Liver (tissue), 9 donors: ENCODE measurements around the gene LRRC46. TPM values are rescaled to one million over a fixed set of nuclear protein-coding genes. Genes with fewer than 3 reads are reported as not detected.

ENCODE experiments used
- DNase-seq: peaks from one replicate; pipeline ENCODE4 v3.0.0-alpha.2; 2017; ENCODE audit warnings: low spot score
- H3K27ac ChIP-seq, 2 donors: one replicate each; pipeline ENCODE4 v1.7.0; 2013; ENCODE audit warnings: inconsistent platforms in 2 of 2, low read length in 2 of 2, control low read depth in 1 of 2, low read depth in 1 of 2, mild to moderate bottlenecking in 1 of 2
- H3K27me3 ChIP-seq, 4 donors: one replicate each; pipeline versions ENCODE4 v1.6.1 to v1.7.0; 2013; ENCODE audit warnings: low read length in 3 of 4, inconsistent platforms in 1 of 4, mild to moderate bottlenecking in 1 of 4, moderate library complexity in 1 of 4; ENCODE audit not compliant: control insufficient read depth in 4 of 4, insufficient read depth in 4 of 4
- H3K36me3 ChIP-seq, 4 donors: one replicate each; pipeline versions ENCODE4 v1.6.1 to v1.7.0; 2013; ENCODE audit warnings: low read length in 3 of 4, mild to moderate bottlenecking in 3 of 4, low read depth in 1 of 4, moderate library complexity in 1 of 4; ENCODE audit not compliant: control insufficient read depth in 4 of 4, insufficient read depth in 3 of 4
- H3K4me1 ChIP-seq, 4 donors: one replicate each; pipeline versions ENCODE4 v1.6.1 to v1.7.0; 2013; ENCODE audit warnings: low read length in 3 of 4, mild to moderate bottlenecking in 3 of 4, moderate library complexity in 1 of 4; ENCODE audit not compliant: control insufficient read depth in 4 of 4, insufficient read depth in 4 of 4
- H3K4me3 ChIP-seq, 3 donors: one replicate each; pipeline versions ENCODE4 v1.6.1 to v1.7.0; 2013; ENCODE audit warnings: low read length in 3 of 3, control low read depth in 1 of 3, low read depth in 1 of 3, mild to moderate bottlenecking in 1 of 3
- H3K9ac ChIP-seq, 2 donors: one replicate each; pipeline ENCODE4 v1.7.0; 2013; ENCODE audit warnings: low read length in 2 of 2, mild to moderate bottlenecking in 2 of 2, moderate library complexity in 2 of 2, control low read depth in 1 of 2, low read depth in 1 of 2
- H3K9me3 ChIP-seq, 4 donors: one replicate each; pipeline versions ENCODE4 v1.6.1 to v1.7.0; 2013; ENCODE audit warnings: low read length in 3 of 4; ENCODE audit not compliant: control insufficient read depth in 4 of 4
- EGR1 ChIP-seq, 2 donors: IDR thresholded peaks; 2 replicates each; pipeline ENCODE4 v1.6.1; 2016 to 2018; ENCODE audit warnings: antibody characterized with exemption in 2 of 2, low read depth in 2 of 2
- FOXA1 ChIP-seq: IDR thresholded peaks from 2 replicates; pipeline ENCODE4 v1.6.1; 2016; ENCODE audit warnings: antibody characterized with exemption
- HNF4A ChIP-seq, 2 donors: conservative IDR thresholded peaks; 2 replicates each; pipeline ENCODE4 v1.6.1; 2016; ENCODE audit warnings: antibody characterized with exemption in 2 of 2, mild to moderate bottlenecking in 2 of 2
- HNF4G ChIP-seq: IDR thresholded peaks from 2 replicates; pipeline ENCODE4 v1.6.1; 2016; ENCODE audit warnings: antibody characterized with exemption
- JUND ChIP-seq, 2 donors: IDR thresholded peaks; 2 replicates each; pipeline ENCODE4 v1.6.1; 2016; ENCODE audit warnings: antibody characterized with exemption in 2 of 2
- NR2F2 ChIP-seq: IDR thresholded peaks from 2 replicates; pipeline ENCODE4 v1.6.1; 2016; ENCODE audit warnings: antibody characterized with exemption
- RAD21 ChIP-seq, 2 donors: IDR thresholded peaks; 2 replicates each; pipeline ENCODE4 v1.6.1; 2016; ENCODE audit warnings: antibody characterized with exemption in 2 of 2, mild to moderate bottlenecking in 2 of 2
- RXRA ChIP-seq, 2 donors: IDR thresholded peaks; 2 replicates each; pipeline ENCODE4 v1.6.1; 2017 to 2018; ENCODE audit warnings: antibody characterized with exemption in 2 of 2, mild to moderate bottlenecking in 1 of 2
- SP1 ChIP-seq: IDR thresholded peaks from 2 replicates; pipeline ENCODE4 v1.6.1; 2018; ENCODE audit warnings: antibody characterized with exemption, mild to moderate bottlenecking
- TAF1 ChIP-seq: conservative IDR thresholded peaks from 2 replicates; pipeline ENCODE4 v1.6.1; 2016; ENCODE audit warnings: antibody characterized with exemption, mild to moderate bottlenecking
- YY1 ChIP-seq: IDR thresholded peaks from 2 replicates; pipeline ENCODE4 v1.6.1; 2016; ENCODE audit warnings: antibody characterized with exemption, mild to moderate bottlenecking
- ZBTB33 ChIP-seq: IDR thresholded peaks from 2 replicates; pipeline ENCODE4 v1.6.1; 2016; ENCODE audit warnings: antibody characterized with exemption
- WGBS: extraction: QIAGEN DNeasy Blood & Tissue Kit; methylation state at CpG from one replicate; pipeline ENCODE4 v1.1.7; 2013; 5-methylcytosine and 5-hydroxymethylcytosine counted together
- polyA plus RNA-seq, 2 donors: library from polyadenylated mRNA; stranded (reverse) in 1 of 2; unstranded in 1 of 2; fragments of 200-250 nt in 1 of 2; fragments of >200 nt in 1 of 2; fragmentation: Nextera tagmentation in 1 of 2; extraction: Ambion mirVana in 1 of 2; gene quantifications; one replicate each; pipeline versions ENCODE4 v1.2.1 to v1.2.3, GENCODE V29; 2013 to 2015
- total RNA-seq, 2 donors: library from RNA; depleted of rRNA; stranded (reverse); fragments of >200 nt; gene quantifications; one replicate each; pipeline ENCODE4 v1.2.3, GENCODE V29; 2014
- TF ChIP-seq, protein P1 (sequence below): fragments of 150-350 bp; IDR thresholded peaks from 2 replicates; pipeline ENCODE4 v1.5.1; 2017; ENCODE audit warnings: improper control_type of control experiment, low read depth, low read length; ENCODE audit not compliant: missing input control
- TF ChIP-seq, protein P2 (sequence below): IDR thresholded peaks from 2 replicates; pipeline ENCODE4 v1.6.1; 2016; ENCODE audit warnings: antibody characterized with exemption, mild to moderate bottlenecking
- TF ChIP-seq, protein P3 (sequence below): IDR thresholded peaks from 2 replicates; pipeline ENCODE4 v1.6.1; 2016; ENCODE audit warnings: antibody characterized with exemption
- donor health status: healthy.
- donor health status: healthy.
- donor health status: healthy.
- donor health status: healthy.
- donor health status: healthy.

Gene LRRC46
- total and polyA plus RNA-seq, 4 donors: under 0.01 to 0.43 (median 0.32) TPM

DNA sequence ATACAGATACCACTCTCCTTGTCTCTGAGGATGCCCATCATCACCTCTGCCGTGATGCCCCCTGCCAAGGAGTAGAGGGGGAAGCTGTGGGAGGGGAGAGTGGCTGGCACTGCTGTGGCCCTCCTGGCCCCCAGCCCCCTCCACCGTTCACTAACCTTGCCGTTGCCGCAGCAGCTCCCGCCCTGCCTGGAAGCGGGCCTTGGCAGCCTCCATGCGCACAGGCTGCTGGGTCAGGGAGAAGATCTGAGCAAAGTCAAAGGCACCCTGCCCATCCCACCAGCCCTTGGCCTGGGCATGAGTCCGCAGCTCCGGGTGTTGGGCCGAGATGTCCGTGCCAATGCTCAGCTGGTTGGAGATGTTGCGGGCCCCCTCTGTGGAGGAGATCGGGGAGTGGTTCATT is 7.2 kb downstream of the LRRC46 start:
- H3K9me3 ChIP-seq: no peaks in the 10 kb centered on the region

More for the DNA sequence above, 7.2 kb downstream of the LRRC46 start:
- 89% methylated on average over 13 of the region's 13 CpGs for WGBS
- Histone ChIP-seq H3K36me3 (peaks cover 0 to 15% (median 4%) of the 10 kb centered on the region in 4 donors), H3K4me1 (peaks cover 8 to 37% (median 27%) of the 10 kb centered on the region in 4 donors), H3K4me3 (no peak overlapping the region), H3K27me3 (no peaks in the 10 kb centered on the region), H3K9ac (no peak overlapping the region), H3K27ac (no peak overlapping the region)
- TF ChIP-seq EGR1 (IDR thresholded peaks at IDR 0.05; ENCODE audit: low read depth in 2 of 2): no peak
- no peak for TF ChIP-seq YY1
- TF ChIP-seq RXRA (IDR thresholded peaks at IDR 0.05): no peak
- TF ChIP-seq TAF1: no peak
- no peak for TF ChIP-seq HNF4G
- TF ChIP-seq HNF4A (conservative IDR thresholded peaks at IDR 0.05): no peak
- no peak for TF ChIP-seq ZBTB33
- TF ChIP-seq FOXA1: no peak
- TF ChIP-seq SP1: no peak
- TF ChIP-seq, protein P1, sequence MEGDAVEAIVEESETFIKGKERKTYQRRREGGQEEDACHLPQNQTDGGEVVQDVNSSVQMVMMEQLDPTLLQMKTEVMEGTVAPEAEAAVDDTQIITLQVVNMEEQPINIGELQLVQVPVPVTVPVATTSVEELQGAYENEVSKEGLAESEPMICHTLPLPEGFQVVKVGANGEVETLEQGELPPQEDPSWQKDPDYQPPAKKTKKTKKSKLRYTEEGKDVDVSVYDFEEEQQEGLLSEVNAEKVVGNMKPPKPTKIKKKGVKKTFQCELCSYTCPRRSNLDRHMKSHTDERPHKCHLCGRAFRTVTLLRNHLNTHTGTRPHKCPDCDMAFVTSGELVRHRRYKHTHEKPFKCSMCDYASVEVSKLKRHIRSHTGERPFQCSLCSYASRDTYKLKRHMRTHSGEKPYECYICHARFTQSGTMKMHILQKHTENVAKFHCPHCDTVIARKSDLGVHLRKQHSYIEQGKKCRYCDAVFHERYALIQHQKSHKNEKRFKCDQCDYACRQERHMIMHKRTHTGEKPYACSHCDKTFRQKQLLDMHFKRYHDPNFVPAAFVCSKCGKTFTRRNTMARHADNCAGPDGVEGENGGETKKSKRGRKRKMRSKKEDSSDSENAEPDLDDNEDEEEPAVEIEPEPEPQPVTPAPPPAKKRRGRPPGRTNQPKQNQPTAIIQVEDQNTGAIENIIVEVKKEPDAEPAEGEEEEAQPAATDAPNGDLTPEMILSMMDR: no peak
- no peak for TF ChIP-seq JUND (IDR thresholded peaks at IDR 0.05)
- TF ChIP-seq, protein P2, sequence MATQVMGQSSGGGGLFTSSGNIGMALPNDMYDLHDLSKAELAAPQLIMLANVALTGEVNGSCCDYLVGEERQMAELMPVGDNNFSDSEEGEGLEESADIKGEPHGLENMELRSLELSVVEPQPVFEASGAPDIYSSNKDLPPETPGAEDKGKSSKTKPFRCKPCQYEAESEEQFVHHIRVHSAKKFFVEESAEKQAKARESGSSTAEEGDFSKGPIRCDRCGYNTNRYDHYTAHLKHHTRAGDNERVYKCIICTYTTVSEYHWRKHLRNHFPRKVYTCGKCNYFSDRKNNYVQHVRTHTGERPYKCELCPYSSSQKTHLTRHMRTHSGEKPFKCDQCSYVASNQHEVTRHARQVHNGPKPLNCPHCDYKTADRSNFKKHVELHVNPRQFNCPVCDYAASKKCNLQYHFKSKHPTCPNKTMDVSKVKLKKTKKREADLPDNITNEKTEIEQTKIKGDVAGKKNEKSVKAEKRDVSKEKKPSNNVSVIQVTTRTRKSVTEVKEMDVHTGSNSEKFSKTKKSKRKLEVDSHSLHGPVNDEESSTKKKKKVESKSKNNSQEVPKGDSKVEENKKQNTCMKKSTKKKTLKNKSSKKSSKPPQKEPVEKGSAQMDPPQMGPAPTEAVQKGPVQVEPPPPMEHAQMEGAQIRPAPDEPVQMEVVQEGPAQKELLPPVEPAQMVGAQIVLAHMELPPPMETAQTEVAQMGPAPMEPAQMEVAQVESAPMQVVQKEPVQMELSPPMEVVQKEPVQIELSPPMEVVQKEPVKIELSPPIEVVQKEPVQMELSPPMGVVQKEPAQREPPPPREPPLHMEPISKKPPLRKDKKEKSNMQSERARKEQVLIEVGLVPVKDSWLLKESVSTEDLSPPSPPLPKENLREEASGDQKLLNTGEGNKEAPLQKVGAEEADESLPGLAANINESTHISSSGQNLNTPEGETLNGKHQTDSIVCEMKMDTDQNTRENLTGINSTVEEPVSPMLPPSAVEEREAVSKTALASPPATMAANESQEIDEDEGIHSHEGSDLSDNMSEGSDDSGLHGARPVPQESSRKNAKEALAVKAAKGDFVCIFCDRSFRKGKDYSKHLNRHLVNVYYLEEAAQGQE: no peak
- no peak for TF ChIP-seq RAD21 (IDR thresholded peaks at IDR 0.05)
- TF ChIP-seq, protein P3, sequence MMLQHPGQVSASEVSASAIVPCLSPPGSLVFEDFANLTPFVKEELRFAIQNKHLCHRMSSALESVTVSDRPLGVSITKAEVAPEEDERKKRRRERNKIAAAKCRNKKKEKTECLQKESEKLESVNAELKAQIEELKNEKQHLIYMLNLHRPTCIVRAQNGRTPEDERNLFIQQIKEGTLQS: no peak
- TF ChIP-seq NR2F2: no peak
- DNase-seq: no peak
